ENCODE measurements around the gene SUGP1.
"Not testable (repeated sequence)": the region's sequence is repeated elsewhere in the genome, so short reads cannot be mapped to it uniquely, and the experiment has no call there.

The SUGP1 gene

GRCh38 chr19:19320361-19321140 is at the start of gene SUGP1, which contains the start of gene MAU2:
TSS of gene SUGP1 (minus strand) at chr19:19320509. CDS start at chr19:19320496, 13 bp downstream.
TSS of gene MAU2 (plus strand) at chr19:19320829. CDS start at chr19:19320860, 31 bp downstream.
- peak; percentile 90 for DNase-seq (ENCODE audit: low read depth)

- DNase-seq (ENCODE audit: low read depth) = no peak
These were observed 47.8 kb upstream of the SUGP1 start for GRCh38 chr19:19368087-19368486.

- DNase-seq (ENCODE audit: low read depth) = peak; percentile 75
These were observed 46.4 kb upstream of the SUGP1 start for GRCh38 chr19:19366434-19367396.

GRCh38 chr19:19362075-19362474 is 41.8 kb upstream of the SUGP1 start:
- no peak for DNase-seq (ENCODE audit: low read depth)

GRCh38 chr19:19361075-19361594 is 40.8 kb upstream of the SUGP1 start:
- DNase-seq (ENCODE audit: low read depth) = peak; percentile 85

GRCh38 chr19:19356901-19357566 is 36.7 kb upstream of the SUGP1 start:
- no peak for DNase-seq (ENCODE audit: low read depth)

GRCh38 chr19:19356500-19356899 is 36.2 kb upstream of the SUGP1 start:
- no peak for DNase-seq (ENCODE audit: low read depth)

GRCh38 chr19:19355606-19356139 is 35.4 kb upstream of the SUGP1 start:
- DNase-seq (ENCODE audit: low read depth) = no peak

GRCh38 chr19:19354932-19355331 is 34.6 kb upstream of the SUGP1 start:
- no peak for DNase-seq (ENCODE audit: low read depth)

GRCh38 chr19:19354007-19354406 is 33.7 kb upstream of the SUGP1 start:
- no peak for DNase-seq (ENCODE audit: low read depth)

- no peak for DNase-seq (ENCODE audit: low read depth)
These were observed 32.5 kb upstream of the SUGP1 start for GRCh38 chr19:19352823-19353222.

GRCh38 chr19:19350756-19351155 is 30.4 kb upstream of the SUGP1 start:
- not testable (repeated sequence) for DNase-seq (ENCODE audit: low read depth)

- DNase-seq (ENCODE audit: low read depth) = no peak
These were observed 29.1 kb upstream of the SUGP1 start for GRCh38 chr19:19349365-19349764.

- DNase-seq (ENCODE audit: low read depth) = no peak
These were observed 28.0 kb upstream of the SUGP1 start for GRCh38 chr19:19348266-19348665.

GRCh38 chr19:19347401-19348110 is 27.2 kb upstream of the SUGP1 start:
- DNase-seq (ENCODE audit: low read depth) = no peak

GRCh38 chr19:19345970-19346369 is 25.7 kb upstream of the SUGP1 start:
- no peak for DNase-seq (ENCODE audit: low read depth)

- no peak for DNase-seq (ENCODE audit: low read depth)
These were observed 24.9 kb upstream of the SUGP1 start for GRCh38 chr19:19345232-19345631.

- no peak for DNase-seq (ENCODE audit: low read depth)
These were observed 23.5 kb upstream of the SUGP1 start for GRCh38 chr19:19343762-19344161.

- DNase-seq (ENCODE audit: low read depth) = no peak
These were observed 22.7 kb upstream of the SUGP1 start for GRCh38 chr19:19343016-19343362.

- peak; percentile 54 for DNase-seq (ENCODE audit: low read depth)
These were observed 22.0 kb upstream of the SUGP1 start for GRCh38 chr19:19342086-19343015.
